ENCODE measurements around the gene SCP2.

SCP2 gene

GRCh38 chr1:53089478-53090226 is 162.6 kb downstream of the SCP2 start:
- in situ Hi-C loops (cut with HindIII; ENCODE audit: low pct_ligation_motif_present, low sequenced_read_pairs), result no loop called here
- H3K4me3 ChIP-seq (ENCODE audit: low read depth, low read length), result no peak overlapping the region

GRCh38 chr1:53090227-53091147 is 163.4 kb downstream of the SCP2 start:
- no peak overlapping the region for H3K27ac ChIP-seq
- in situ Hi-C loops (cut with HindIII; ENCODE audit: low pct_ligation_motif_present, low sequenced_read_pairs), result no loop called here
- no peak for TF ChIP-seq CTCF (IDR thresholded peaks at IDR 0.05; ENCODE audit: low read depth, low read length, missing control alignments)
- H3K4me3 ChIP-seq (ENCODE audit: low read depth, low read length), result no peak overlapping the region
- no peak for DNase-seq
- H3K27me3 ChIP-seq (replicated peaks), result no peaks in the 10 kb centered on the region
- H3K36me3 ChIP-seq (replicated peaks), result no peaks in the 10 kb centered on the region

More at GRCh38 chr1:53089478-53090226, 162.6 kb downstream of the SCP2 start:
- Histone ChIP-seq H3K27me3 (replicated peaks) (no peaks in the 10 kb centered on the region), H3K27ac (no peak overlapping the region), H3K36me3 (replicated peaks) (no peaks in the 10 kb centered on the region)
- no peak for DNase-seq
- no peak for TF ChIP-seq CTCF (IDR thresholded peaks at IDR 0.05; ENCODE audit: low read depth, low read length, missing control alignments)

GRCh38 chr1:53091841-53092645 is 165.0 kb downstream of the SCP2 start:
- H3K27me3 ChIP-seq (replicated peaks), result no peaks in the 10 kb centered on the region
- H3K4me3 ChIP-seq (ENCODE audit: low read depth, low read length), result no peak overlapping the region
- H3K36me3 ChIP-seq (replicated peaks), result no peaks in the 10 kb centered on the region
- no peak for TF ChIP-seq CTCF (IDR thresholded peaks at IDR 0.05; ENCODE audit: low read depth, low read length, missing control alignments)
- no peak for DNase-seq
- no peak overlapping the region for H3K27ac ChIP-seq
- in situ Hi-C loops (cut with HindIII; ENCODE audit: low pct_ligation_motif_present, low sequenced_read_pairs), result no loop called here

- DNase-seq, result no peak
- Histone ChIP-seq H3K27ac (no peak overlapping the region), H3K4me3 (ENCODE audit: low read depth, low read length) (no peak overlapping the region), H3K36me3 (replicated peaks) (no peaks in the 10 kb centered on the region), H3K27me3 (replicated peaks) (no peaks in the 10 kb centered on the region)
- in situ Hi-C loops (cut with HindIII; ENCODE audit: low pct_ligation_motif_present, low sequenced_read_pairs), result no loop called here
- TF ChIP-seq CTCF (IDR thresholded peaks at IDR 0.05; ENCODE audit: low read depth, low read length, missing control alignments), result no peak
These were observed 165.8 kb downstream of the SCP2 start for GRCh38 chr1:53092659-53093450.

- H3K27me3 ChIP-seq (replicated peaks), result no peaks in the 10 kb centered on the region
- in situ Hi-C loops (cut with HindIII; ENCODE audit: low pct_ligation_motif_present, low sequenced_read_pairs), result no loop called here
These were observed 166.3 kb downstream of the SCP2 start for GRCh38 chr1:53093451-53093754.

More at GRCh38 chr1:53093451-53093754, 166.3 kb downstream of the SCP2 start:
- Histone ChIP-seq H3K36me3 (replicated peaks) (no peaks in the 10 kb centered on the region), H3K4me3 (ENCODE audit: low read depth, low read length) (no peak overlapping the region), H3K27ac (no peak overlapping the region)
- DNase-seq, result no peak
- no peak for TF ChIP-seq CTCF (IDR thresholded peaks at IDR 0.05; ENCODE audit: low read depth, low read length, missing control alignments)

Measured in brain microvascular endothelial cell (primary cell).